HCT116 (cell line): Measurements from ENCODE around the gene FASLG.

Experiments
- CTCF ChIP-seq, 3 experiments: fragments of 200-600 bp in 1 of 3; sonication (generic) in 1 of 3; IDR thresholded peaks in 2 of 3; conservative IDR thresholded peaks in 1 of 3; 2 replicates each; pipeline ENCODE4 v1.5.1; 2012 to 2017; ENCODE audit warnings: low read depth in 2 of 3, low read length in 2 of 3, antibody characterized with exemption in 1 of 3, borderline replicate concordance in 1 of 3, control low read depth in 1 of 3, mild to moderate bottlenecking in 1 of 3, mixed read lengths in 1 of 3, mixed run types in 1 of 3, moderate library complexity in 1 of 3; ENCODE audit not compliant: insufficient read depth in 1 of 3
- MAX ChIP-seq: IDR thresholded peaks from 2 replicates; pipeline ENCODE4 v1.6.1; 2012
- ZFX ChIP-seq: fragments of 450-650 bp; IDR thresholded peaks from 2 replicates; pipeline ENCODE4 v1.6.1; 2017

DNA sequence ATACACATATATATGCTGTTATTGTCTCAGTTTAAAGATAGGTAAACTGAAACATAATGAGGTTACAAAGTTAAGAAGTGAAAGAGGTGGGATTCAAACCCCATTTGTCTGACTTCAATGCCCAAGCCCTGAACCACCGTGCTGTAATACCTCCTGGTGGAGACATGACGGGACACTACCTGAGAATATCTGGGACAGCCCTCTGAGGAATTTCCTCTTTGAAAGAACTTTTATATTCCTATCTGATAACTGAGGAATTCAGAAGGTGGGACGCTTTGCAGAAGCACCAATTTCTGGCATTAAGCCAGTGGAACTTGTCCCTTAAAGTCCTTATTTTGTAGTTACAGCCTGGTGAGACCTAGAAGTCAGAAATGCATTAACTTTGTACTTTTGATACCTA lies 32.1 kb upstream of the FASLG start:
- TF ChIP-seq CTCF (IDR thresholded peaks at IDR 0.05 in 2 of 3, conservative IDR thresholded peaks at IDR 0.05 in 1 of 3; ENCODE audit: borderline replicate concordance in 1 of 3, insufficient read depth in 1 of 3, low read depth in 2 of 3, low read length in 2 of 3), result no peak
- TF ChIP-seq ZFX, result no peak
- TF ChIP-seq MAX, result no peak
